IPS-NIHi11 (cell line): ENCODE data around the gene PDE2A.
"Not testable (repeated sequence)": the region's sequence is repeated elsewhere in the genome, so short reads cannot be mapped to it uniquely, and the experiment has no call there.

ENCODE experiments used
- DNase-seq: peaks from one replicate; pipeline ENCODE4 v3.0.0; 2012; ENCODE audit warnings: mixed read lengths, low spot score

The PDE2A gene

GRCh38 chr11:72575533-72576242 lies 98.5 kb downstream of the PDE2A start:
- DNase-seq, result no peak

- no peak for DNase-seq
These were observed 99.4 kb downstream of the PDE2A start for GRCh38 chr11:72574548-72575460.

GRCh38 chr11:72573855-72574445 lies 100.3 kb downstream of the PDE2A start:
- DNase-seq, result no peak

GRCh38 chr11:72573072-72573854 lies 101.0 kb downstream of the PDE2A start:
- peak; percentile 89 for DNase-seq

- DNase-seq, result not testable (repeated sequence)
These were observed 101.7 kb downstream of the PDE2A start for GRCh38 chr11:72572540-72572939.

GRCh38 chr11:72570893-72571661 lies 103.1 kb downstream of the PDE2A start:
- DNase-seq, result no peak

GRCh38 chr11:72569966-72570892 lies 104.0 kb downstream of the PDE2A start:
- no peak for DNase-seq

GRCh38 chr11:72568861-72569260 lies 105.4 kb downstream of the PDE2A start:
- DNase-seq, result no peak

- no peak for DNase-seq
These were observed 111.8 kb downstream of the PDE2A start for GRCh38 chr11:72562431-72562830.

GRCh38 chr11:72561856-72562255 lies 112.4 kb downstream of the PDE2A start:
- no peak for DNase-seq

- DNase-seq, result not testable (repeated sequence)
These were observed 113.4 kb downstream of the PDE2A start for GRCh38 chr11:72560864-72561263.

- DNase-seq, result no peak
These were observed 117.8 kb downstream of the PDE2A start for GRCh38 chr11:72556433-72556832.

GRCh38 chr11:72555014-72555522 lies 119.2 kb downstream of the PDE2A start:
- DNase-seq, result not testable (repeated sequence)

- DNase-seq, result peak; percentile 52
These were observed 120.5 kb downstream of the PDE2A start for GRCh38 chr11:72553706-72554105.

- DNase-seq, result no peak
These were observed 121.8 kb downstream of the PDE2A start for GRCh38 chr11:72552399-72552910.

GRCh38 chr11:72551571-72551970 lies 122.7 kb downstream of the PDE2A start:
- DNase-seq, result no peak

- DNase-seq, result no peak
These were observed 125.8 kb downstream of the PDE2A start for GRCh38 chr11:72548463-72548862.

- no peak for DNase-seq
These were observed 127.4 kb downstream of the PDE2A start for GRCh38 chr11:72546866-72547265.

GRCh38 chr11:72544589-72544988 lies 129.6 kb downstream of the PDE2A start:
- DNase-seq, result no peak
